HCEC 1CT (cell line): ENCODE measurements around the gene ZDHHC11.
"Not testable (repeated sequence)": the region's sequence is repeated elsewhere in the genome, so short reads cannot be mapped to it uniquely, and the experiment has no call there.

Experiments used
- DNase-seq: peaks from one replicate; pipeline ENCODE4 v3.0.0-alpha.2; 2017

The ZDHHC11 gene

DNA sequence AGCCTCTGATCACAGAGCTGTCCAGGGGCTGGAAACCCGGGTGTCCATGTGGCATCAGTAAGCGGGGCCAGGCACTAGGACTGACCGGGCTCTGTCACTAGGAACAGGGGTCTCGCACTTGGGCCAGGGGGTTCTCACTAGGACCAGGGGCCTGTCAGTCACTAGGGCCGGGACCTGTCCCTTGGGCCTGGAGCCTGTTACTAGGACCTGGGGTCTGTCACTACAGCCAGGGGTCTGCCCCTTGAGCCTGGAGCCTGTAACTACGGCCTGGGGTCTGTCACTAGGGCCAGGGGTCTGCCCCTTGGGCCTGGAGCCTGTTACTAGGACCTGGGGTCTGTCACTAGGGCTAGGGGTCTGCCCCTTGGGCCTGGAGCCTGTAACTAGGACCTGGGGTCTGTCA is 76.5 kb downstream of the ZDHHC11 start:
- DNase-seq: not testable (repeated sequence)

DNA sequence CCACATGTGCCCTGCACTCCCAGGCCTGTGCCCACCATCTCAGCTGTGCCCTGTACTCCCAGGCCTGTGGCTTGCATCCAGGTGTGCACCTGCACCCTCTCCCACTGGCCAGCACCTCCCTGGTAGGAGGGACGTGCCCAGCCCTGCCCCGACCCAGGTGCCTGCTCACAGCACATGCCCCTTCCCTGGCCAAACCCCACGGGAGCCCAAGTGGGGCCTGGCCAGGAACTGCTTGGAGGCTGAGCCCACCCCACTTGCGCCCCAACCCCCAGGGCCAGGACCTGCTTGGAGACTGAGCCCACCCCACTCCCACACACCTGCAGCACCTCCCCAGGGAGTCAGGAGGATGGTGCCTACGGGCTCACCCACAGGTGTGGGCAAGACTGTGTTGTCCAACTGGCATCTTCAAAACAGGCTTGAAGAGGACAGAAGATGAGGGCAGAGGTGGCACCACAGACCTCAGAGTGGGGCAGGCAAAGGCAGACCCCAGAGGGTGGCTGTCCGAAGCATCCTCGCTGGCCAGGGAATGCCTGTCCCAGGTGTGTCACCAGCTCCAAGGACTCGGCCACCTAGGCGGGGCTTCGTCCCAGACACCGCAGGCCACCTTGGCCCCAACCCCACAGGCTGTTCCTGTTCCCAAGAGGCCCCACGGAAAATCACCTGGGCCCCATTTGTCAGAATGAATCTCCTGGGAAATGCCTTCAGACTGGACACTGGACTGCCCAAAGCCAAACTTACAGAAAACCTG is 77.1 kb downstream of the ZDHHC11 start:
- DNase-seq: no peak

DNA sequence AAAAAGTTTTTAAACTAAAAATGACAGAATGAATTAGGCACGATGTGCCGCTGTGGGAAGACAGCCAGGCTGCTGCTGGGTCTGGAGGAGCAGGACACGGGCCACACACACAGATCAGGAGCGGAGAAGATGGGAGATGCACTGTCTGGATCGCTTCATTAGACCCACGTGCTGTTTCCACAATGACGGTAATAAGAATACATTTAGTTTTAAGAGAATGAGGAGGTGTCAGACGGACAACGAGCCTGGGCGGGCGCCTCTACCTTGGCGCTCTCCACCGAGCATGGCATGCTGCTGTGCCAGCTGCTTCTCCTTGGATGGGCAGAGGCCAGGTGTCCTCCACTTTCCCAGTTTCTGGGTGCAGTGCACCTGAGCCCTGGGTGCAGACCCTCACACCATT is 77.9 kb downstream of the ZDHHC11 start:
- DNase-seq: not testable (repeated sequence)

- not testable (repeated sequence) for DNase-seq
Measured at GRCh38 chr5:772547-772890, 78.3 kb downstream of the ZDHHC11 start.

DNA sequence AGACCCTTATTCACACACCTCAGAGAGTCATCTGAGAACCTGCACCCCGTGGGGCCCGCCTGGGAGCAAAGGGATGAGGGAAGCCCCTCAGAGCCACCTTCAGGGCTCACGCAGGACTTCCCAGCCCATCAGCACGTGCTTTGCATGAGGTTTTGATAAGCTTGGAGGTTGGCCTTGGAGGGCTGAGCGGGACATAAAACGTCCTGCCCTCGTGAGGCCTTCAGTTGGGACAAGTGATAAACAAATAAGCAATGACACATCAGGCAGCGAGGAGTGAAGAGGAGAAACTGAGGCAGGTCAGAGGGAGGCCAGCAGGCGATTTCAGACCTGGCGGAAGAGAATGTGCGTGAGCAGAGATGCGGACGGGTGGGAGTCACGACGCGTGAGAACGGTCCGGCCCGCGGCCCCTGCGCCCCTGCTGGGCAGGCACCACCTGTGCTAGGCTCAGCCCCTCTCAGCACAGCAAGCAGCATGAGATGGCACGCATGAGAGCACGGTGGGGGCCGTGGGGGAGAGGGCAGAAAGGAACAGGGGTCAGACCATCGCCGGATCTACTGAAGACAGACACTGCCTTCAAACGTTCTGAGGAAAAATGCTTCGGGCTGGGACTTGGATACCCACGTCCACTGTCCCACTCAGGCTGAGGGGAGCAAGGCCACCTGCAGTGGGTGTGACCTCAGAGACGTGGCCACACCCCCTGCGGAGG is 78.8 kb downstream of the ZDHHC11 start:
- DNase-seq: not testable (repeated sequence)

DNA sequence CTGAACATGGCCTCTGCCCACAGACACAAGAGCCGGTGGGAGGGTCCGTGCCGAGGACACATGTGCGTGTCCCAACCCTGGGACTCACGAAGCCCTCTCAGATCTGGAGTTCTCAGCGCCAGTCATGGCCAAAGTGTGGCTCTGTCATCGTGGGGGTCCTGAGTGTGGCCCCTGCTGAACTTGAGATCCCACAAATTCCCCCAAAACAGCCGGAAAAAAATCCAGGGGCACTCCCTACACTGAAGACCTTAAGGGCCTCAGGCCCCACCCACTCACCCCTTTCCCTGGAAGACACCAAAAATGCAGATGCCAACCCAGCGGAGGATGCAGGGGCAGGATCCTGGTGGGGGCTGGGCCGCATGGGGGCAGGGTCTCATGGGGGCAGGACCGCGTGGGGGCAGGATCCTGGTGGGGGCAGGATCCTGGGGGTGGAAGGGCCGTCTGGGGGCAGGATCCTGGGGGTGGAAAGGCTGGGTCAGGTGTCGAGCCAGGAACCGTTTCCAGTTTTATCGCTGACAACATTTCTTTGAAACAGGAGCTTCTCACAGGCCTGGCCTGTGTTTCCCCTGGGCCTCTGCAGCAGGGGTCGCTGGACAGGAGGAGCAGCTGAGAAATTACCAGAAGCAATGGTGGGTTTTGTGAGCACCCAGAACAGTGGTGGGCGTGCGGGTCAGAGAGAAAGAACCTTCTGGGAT is 79.6 kb downstream of the ZDHHC11 start:
- DNase-seq: not testable (repeated sequence)

- DNase-seq: not testable (repeated sequence)
Measured at GRCh38 chr5:770585-770984, 80.2 kb downstream of the ZDHHC11 start.

- not testable (repeated sequence) for DNase-seq
Measured at GRCh38 chr5:769485-770145, 81.2 kb downstream of the ZDHHC11 start.

DNA sequence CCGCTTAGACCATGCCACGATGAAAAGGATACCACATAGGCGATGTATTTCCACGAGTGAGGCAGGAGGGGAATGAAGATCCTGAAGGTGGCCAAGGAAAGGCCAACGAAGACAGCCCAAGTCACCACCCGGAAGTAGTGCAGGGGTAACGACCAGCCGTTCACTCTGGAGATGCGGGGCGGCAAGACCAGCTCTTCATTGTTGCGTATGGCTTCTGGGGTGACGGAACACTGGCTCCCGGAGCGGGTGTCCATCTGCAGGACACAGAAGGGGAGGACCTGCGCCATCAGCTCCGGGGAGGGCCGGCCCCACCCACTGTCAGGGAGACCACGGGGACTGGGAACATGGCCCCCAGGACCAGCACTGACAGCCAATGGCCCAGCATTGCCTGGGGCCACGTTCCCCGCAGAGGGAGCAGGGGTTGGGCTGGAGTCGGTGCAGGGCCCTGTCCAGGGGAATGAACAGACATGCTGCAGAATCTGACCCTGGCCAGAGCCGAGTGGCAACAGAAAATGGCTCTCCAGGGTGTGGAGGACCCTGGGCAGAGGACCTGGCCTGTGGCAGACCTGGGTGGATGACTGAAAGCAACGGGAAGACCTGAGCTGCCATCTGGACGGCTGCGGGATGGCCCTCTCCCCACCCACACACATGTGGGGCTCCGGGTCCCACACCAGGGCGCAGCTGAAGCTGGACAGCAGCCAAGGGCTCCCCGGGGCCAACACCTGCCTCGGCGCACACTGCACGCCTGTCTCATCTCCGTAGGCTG is 83.9 kb downstream of the ZDHHC11 start:
- DNase-seq: no peak

DNA sequence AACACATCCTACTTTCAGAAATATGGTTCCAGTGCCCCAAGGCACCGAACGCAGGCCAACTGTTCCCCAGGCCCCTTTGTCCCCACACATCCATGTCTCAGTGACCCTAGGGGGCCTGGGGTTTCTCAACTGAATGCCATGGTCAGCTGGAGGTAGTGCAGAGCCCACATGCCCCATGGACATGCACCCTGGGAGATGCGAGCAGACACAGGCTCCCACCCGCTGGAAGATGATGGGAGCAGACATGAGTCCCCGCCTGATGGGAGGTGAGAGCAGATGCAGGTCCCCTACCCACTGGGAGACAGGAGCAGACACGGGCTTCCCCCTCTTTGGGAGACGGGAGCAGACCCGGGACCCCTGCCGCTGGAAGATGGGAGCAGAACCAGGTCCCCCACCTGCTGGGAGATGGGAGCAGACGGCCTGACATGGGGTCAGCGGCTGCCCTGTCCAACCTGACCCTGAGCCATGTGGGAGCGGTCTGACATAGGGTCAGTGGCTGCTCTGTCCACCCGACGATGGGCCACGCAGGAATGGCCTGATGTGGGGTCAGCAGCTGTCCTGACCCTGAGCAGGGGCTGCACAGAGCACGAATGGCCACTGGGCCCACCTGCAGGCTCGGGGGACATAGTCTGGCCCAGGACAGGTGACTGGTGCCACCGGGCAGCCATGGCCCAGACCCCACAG is 84.7 kb downstream of the ZDHHC11 start:
- DNase-seq: no peak

DNA sequence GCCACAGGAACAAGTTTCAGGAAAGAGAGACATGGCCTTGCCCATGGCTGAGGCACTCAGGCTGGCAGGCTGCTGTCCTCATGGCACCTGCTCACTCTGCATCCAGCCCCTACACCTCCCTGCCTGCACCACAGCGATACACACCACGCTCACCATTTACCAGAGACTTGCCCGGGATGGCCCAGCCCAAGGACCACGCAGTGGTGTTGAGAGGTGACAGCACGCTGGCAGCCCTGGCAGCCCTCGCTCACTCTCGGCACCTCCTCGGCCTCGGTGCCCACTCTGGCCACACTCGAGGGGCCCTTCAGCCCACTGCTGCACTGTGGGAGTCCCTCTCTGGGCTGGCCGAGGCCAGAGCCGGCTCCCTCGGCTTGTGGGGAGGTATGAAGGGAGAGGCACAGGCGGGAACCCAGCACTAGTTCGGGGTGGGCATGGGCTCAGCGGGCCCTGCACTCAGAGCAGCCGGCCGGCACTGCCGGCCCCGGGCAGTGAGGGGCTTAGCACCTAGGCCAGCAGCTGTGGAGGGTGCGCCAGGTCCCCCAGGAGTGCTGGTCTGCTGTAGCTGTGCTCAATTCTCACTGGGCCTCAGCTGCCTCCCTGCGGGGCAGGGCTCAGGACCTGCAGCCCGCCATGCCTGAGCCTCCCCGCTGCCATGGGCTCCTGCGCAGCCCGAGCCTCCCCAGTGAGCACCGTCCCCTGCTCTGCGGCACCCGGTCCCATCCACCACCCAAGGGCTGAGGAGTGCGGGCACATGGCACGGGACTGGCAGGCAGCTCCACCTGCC is 86.6 kb downstream of the ZDHHC11 start:
- no peak for DNase-seq

DNA sequence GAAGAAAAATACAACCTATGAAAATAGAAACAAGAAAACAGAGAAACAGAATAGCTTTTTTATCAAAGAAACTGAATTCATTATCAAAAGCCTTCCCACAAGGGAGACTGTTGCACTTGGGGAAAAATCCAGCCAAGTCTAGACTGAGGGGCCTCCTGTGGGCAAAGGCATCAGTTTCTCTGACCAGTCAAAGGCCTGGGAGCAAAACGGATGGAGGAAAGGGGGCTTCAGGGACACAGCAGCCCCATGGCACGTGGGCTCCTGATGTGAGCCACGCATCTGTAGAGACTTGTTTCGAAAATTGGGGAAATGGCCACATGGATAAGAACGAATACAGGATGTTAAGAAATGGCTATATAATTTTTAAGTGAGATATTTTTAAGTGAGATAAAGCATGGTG is 87.4 kb downstream of the ZDHHC11 start:
- DNase-seq: no peak

DNA sequence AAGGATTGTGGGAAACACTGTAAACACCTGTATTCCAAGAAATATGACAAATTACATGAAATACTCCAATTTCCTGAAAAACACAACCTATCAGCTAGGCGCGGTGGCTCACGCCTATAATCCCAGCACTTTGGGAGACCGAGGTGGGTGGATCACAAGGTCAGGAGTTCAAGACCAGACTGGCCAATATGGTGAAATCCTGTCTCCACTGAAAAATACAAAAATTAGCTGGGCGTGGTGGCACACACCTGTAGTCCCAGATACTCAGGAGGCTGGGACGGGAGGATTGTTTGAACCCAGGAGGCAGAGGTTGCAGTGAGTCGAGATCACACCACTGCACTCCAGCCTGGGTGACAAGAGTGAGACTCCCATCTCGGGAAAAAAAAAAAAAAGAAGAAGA is 87.8 kb downstream of the ZDHHC11 start:
- not testable (repeated sequence) for DNase-seq

DNA sequence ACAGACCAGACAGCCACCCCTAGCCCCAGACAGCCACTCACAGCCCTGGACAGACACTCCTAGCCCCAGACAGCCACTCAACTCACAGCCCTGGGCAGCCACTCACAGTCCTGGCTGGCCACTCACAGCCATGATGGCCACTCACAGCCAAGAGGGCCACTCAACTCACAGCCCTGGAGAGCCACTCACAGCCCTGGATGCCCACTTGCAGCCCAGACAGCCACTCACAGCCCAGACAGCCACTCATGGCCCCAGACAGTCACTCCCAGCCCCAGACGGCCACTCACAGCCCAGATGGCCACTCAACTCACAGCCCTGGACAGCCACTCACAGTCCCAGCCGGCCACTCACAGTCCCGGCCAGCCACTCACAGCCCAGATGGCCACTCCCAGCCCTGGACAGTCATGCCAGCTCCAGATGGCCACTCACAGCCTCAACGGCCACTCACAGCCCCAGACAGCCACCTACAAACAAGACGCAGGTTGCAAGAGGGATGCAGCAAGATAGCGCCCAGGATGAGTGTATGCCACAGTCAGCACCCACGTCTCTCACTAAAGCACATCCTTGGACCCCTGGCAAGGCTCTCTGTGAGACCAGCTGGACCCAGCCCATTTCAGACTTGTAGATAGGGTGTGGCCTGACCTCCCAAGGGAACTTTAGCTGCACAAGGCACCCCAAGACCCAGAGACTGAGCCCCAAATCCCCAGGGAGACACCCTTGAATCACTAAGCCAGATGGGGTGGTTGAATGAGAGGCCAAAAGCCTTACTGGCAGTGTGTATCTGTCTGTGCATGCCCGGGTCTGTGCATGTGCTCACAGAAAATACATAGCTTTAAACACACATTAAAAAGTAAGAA is 88.7 kb downstream of the ZDHHC11 start:
- no peak for DNase-seq

- no peak for DNase-seq
Measured at GRCh38 chr5:761059-761771, 89.6 kb downstream of the ZDHHC11 start.

DNA sequence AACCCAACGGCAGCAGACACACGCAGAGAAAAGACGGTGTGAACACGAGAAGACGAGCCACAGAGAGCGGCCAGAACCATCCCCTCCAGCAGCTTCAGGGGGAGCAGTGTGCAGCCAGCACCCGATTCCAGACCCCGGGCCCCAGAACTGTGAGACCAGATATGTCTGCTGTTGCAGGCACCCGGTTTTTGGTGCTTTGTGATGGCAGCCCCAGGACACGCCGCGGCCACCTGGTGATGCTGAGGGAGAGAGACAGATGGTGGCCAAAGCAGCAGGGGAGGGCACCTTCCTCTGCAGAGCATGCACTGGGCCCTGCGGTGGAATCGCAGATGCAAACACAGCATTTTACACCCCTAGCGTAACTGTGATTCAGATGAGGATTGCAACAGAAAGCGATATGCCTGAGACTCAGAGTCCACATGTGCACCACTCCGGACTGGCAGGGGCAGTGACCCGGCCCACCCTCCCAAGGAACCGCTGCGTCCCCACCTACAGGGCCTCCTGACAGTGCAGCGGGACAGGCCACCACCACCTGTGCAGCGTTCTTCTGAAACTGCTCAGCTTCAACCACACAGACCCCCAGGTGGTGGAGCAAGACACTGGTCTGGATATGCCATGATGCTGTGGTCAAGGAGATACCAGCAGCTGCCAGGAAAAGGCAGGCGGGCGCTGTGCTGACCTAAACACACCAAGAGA is 90.3 kb downstream of the ZDHHC11 start:
- DNase-seq: no peak

- DNase-seq: no peak
Measured at GRCh38 chr5:759781-760362, 90.9 kb downstream of the ZDHHC11 start.

GRCh38 chr5:759111-759751 is 91.6 kb downstream of the ZDHHC11 start:
- no peak for DNase-seq
